ENCODE data around the gene NOXA1. TPM values are rescaled to one million over a fixed set of nuclear protein-coding genes. Genes with fewer than 3 reads are reported as not detected.

Gene NOXA1
- total RNA-seq, 1 experiment from 2014 or later: 0.28 TPM

DNA sequence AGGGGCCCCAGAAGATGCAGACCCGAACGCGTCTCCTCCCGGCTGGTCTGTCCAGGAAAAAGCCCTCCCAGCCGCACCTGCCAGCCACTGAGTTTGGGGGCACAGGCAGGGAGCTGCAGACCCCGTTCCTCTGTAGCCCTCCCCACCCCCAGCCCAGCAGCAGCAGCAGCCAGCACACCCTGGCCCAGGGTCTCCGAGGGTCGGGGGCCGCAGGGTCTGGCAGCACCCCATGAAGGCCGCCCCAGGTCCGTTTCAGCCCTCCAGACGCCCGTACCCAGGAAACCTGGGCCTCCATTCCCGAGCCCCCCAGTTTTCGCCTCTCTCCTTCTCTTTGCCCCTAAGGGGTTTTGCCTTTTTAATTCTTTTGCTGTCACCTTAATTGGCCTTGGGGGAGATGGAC lies 19.9 kb upstream of the NOXA1 start:
- Histone ChIP-seq H3K27ac (ENCODE audit: low read depth, low read length, poor library complexity, severe bottlenecking) (no peak overlapping the region), H3K4me1 (ENCODE audit: insufficient read depth, low read length, poor library complexity, severe bottlenecking) (peaks cover 15% of the 10 kb centered on the region), H3K4me3 (ENCODE audit: low read depth, low read length, poor library complexity, severe bottlenecking) (no peak overlapping the region), H3K9me3 (ENCODE audit: low read depth, low read length, poor library complexity, severe bottlenecking) (no peaks in the 10 kb centered on the region), H3K36me3 (ENCODE audit: insufficient read depth, low read length, poor library complexity, severe bottlenecking) (no peaks in the 10 kb centered on the region), H3K27me3 (replicated peaks; ENCODE audit: insufficient read depth, low read depth, low read length, poor library complexity) (no peaks in the 10 kb centered on the region)
- BruUV-seq (replicated peaks): no TSS peak
- DNase-seq (ENCODE audit: low spot score): no peak
- TF ChIP-seq EZH2 (IDR thresholded peaks at IDR 0.05; ENCODE audit: borderline replicate concordance, low read depth, low read length, poor library complexity, severe bottlenecking): no peak
- TF ChIP-seq, protein P1, sequence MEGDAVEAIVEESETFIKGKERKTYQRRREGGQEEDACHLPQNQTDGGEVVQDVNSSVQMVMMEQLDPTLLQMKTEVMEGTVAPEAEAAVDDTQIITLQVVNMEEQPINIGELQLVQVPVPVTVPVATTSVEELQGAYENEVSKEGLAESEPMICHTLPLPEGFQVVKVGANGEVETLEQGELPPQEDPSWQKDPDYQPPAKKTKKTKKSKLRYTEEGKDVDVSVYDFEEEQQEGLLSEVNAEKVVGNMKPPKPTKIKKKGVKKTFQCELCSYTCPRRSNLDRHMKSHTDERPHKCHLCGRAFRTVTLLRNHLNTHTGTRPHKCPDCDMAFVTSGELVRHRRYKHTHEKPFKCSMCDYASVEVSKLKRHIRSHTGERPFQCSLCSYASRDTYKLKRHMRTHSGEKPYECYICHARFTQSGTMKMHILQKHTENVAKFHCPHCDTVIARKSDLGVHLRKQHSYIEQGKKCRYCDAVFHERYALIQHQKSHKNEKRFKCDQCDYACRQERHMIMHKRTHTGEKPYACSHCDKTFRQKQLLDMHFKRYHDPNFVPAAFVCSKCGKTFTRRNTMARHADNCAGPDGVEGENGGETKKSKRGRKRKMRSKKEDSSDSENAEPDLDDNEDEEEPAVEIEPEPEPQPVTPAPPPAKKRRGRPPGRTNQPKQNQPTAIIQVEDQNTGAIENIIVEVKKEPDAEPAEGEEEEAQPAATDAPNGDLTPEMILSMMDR (conservative IDR thresholded peaks at IDR 0.05; ENCODE audit: low read depth, low read length): no peak
- intact Hi-C loops (cut with micrococcal nuclease; ENCODE audit: unreplicated experiment): no loop called here
- CTCF ChIA-PET: interaction anchor here (0.6 kb wide), 1 partner anchor 23 kb away, joined by 4 read pairs; no protein-coding TSS in a partner anchor
- POLR2A ChIA-PET (ENCODE audit: low non-redundant PET): no interaction called here

DNA sequence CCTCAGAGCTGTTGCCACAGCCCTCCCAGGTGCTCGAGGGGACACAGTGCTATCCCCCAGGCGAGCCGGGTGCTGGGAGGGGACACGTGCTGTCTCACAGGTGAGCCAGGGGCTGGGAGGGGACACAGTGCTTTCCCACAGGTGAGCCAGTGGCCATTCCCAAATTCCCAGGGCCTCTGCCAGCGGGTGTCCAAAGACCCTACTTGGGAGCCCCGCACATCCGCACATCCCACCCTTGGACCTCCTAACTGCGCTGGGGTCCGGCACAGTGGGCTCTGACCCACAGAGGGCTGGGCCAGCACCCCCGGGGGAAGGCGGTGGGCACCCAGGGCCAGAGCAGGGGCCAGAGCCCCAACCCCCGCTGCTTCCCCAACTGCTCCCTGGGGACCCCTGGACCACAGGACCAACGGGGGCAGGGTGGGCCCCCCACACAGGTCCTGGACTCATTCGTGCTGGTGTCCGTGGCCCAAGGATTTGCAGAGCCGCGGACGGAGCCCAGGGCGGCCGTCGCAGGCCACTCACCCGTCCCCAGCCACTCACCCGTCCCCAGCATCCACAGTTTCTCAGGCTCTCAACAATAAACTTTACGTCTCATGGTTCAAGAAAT lies 18.1 kb upstream of the NOXA1 start:
- ChIA-PET CTCF (no interaction called here), POLR2A (ENCODE audit: low non-redundant PET) (interaction anchor here (0.6 to 0.7 kb wide), 2 partner anchors 30 to 430 kb away, joined by 3 to 6 read pairs; no protein-coding TSS in a partner anchor)
- DNase-seq (ENCODE audit: low spot score): no peak

DNA sequence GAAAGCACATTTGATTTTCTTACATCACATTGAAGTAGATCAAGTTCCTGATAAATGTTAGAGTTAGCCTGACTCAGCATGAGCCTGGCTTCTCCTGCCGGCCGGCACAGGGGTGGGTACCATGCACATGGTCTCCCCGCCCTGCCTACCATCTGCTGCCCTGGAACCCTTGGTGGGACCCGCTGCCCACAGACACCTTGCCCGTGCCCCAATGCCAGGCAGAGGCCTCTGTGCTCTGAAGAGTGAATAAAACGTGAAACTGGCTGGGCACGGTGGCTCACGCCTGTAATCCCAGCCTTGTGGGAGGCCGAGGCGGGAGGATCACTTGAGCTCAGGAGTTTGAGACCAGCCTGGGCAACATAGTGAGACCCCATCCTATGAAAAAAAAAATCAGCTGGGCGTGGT lies 17.5 kb upstream of the NOXA1 start:
- H3K4me3 ChIP-seq (ENCODE audit: low read depth, low read length, poor library complexity, severe bottlenecking): no peak overlapping the region
- no peak for DNase-seq (ENCODE audit: low spot score)
- no peaks in the 10 kb centered on the region for H3K36me3 ChIP-seq (ENCODE audit: insufficient read depth, low read length, poor library complexity, severe bottlenecking)
- H3K27me3 ChIP-seq (replicated peaks; ENCODE audit: insufficient read depth, low read depth, low read length, poor library complexity): no peaks in the 10 kb centered on the region
- BruUV-seq (replicated peaks): no TSS peak
- H3K9me3 ChIP-seq (ENCODE audit: low read depth, low read length, poor library complexity, severe bottlenecking): no peaks in the 10 kb centered on the region
- ChIA-PET POLR2A (ENCODE audit: low non-redundant PET) (interaction anchor here (0.6 to 0.7 kb wide), 2 partner anchors 31 to 430 kb away, joined by 3 to 6 read pairs; no protein-coding TSS in a partner anchor), CTCF (no interaction called here)
- TF ChIP-seq, protein P1 (conservative IDR thresholded peaks at IDR 0.05; ENCODE audit: low read depth, low read length): no peak
- no peak for TF ChIP-seq EZH2 (IDR thresholded peaks at IDR 0.05; ENCODE audit: borderline replicate concordance, low read depth, low read length, poor library complexity, severe bottlenecking)
- H3K27ac ChIP-seq (ENCODE audit: low read depth, low read length, poor library complexity, severe bottlenecking): no peak overlapping the region
- peaks cover 15% of the 10 kb centered on the region for H3K4me1 ChIP-seq (ENCODE audit: insufficient read depth, low read length, poor library complexity, severe bottlenecking)
- intact Hi-C loops (cut with micrococcal nuclease; ENCODE audit: unreplicated experiment): no loop called here

More for the DNA sequence above, 18.1 kb upstream of the NOXA1 start:
- intact Hi-C loops (cut with micrococcal nuclease; ENCODE audit: unreplicated experiment): no loop called here
- H3K27ac ChIP-seq (ENCODE audit: low read depth, low read length, poor library complexity, severe bottlenecking): no peak overlapping the region
- no peaks in the 10 kb centered on the region for H3K9me3 ChIP-seq (ENCODE audit: low read depth, low read length, poor library complexity, severe bottlenecking)
- no peak overlapping the region for H3K4me3 ChIP-seq (ENCODE audit: low read depth, low read length, poor library complexity, severe bottlenecking)
- H3K4me1 ChIP-seq (ENCODE audit: insufficient read depth, low read length, poor library complexity, severe bottlenecking): peaks cover 15% of the 10 kb centered on the region
- no peaks in the 10 kb centered on the region for H3K36me3 ChIP-seq (ENCODE audit: insufficient read depth, low read length, poor library complexity, severe bottlenecking)
- BruUV-seq (replicated peaks): no TSS peak
- no peaks in the 10 kb centered on the region for H3K27me3 ChIP-seq (replicated peaks; ENCODE audit: insufficient read depth, low read depth, low read length, poor library complexity)
- TF ChIP-seq, protein P1 (conservative IDR thresholded peaks at IDR 0.05; ENCODE audit: low read depth, low read length): no peak
- no peak for TF ChIP-seq EZH2 (IDR thresholded peaks at IDR 0.05; ENCODE audit: borderline replicate concordance, low read depth, low read length, poor library complexity, severe bottlenecking)
